Measurements from ENCODE around the gene RALGAPB.

GRCh38 chr20:38466983-38467382 is 5.7 kb upstream of the RALGAPB start:
- TF ChIP-seq CTCF (IDR thresholded peaks at IDR 0.05 in 2 of 3, conservative IDR thresholded peaks at IDR 0.05 in 1 of 3; ENCODE audit: borderline replicate concordance in 1 of 3, insufficient read depth in 1 of 3, low read depth in 2 of 3, low read length in 2 of 3), result no peak
- no peak for TF ChIP-seq POLR2A (IDR thresholded peaks at IDR 0.05; ENCODE audit: borderline replicate concordance, extremely low read depth, insufficient read depth, insufficient read length)

Measured in HCT116 (cell line).